ENCODE data around the gene COL5A3. TPM values are rescaled to one million over a fixed set of nuclear protein-coding genes. Genes with fewer than 3 reads are reported as not detected.

Gene COL5A3
- total RNA-seq, 2 donors from 2014 or later: 2.0 to 12.7 TPM

DNA sequence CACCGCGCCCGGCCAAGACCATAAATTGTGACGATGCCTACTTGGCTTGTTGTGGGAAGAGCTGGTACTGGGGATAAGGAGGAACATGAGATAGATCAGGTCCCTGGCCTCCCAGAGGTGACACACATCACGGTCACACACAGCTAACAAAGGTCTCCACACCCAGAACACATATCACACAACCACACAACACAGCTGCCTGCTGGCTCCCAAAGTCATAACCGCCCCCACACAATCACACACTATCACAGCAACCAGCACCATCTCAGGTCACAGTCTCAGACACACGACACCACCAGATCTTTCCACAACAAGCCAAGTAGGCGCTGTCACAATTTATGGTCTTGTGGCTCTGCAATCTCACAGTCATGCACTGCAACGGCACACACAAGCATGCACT is 5.7 kb downstream of the COL5A3 start:
- Histone ChIP-seq H3K36me3 (no peaks in the 10 kb centered on the region), H3K4me1 (replicated peaks) (no peaks in the 10 kb centered on the region), H3K9me3 (no peaks in the 10 kb centered on the region), H3K27ac (no peak overlapping the region), H3K27me3 (replicated peaks; ENCODE audit: insufficient read depth) (peaks cover 5% of the 10 kb centered on the region), H3K4me3 (no peak overlapping the region)
- intact Hi-C loops (cut with DNase I): no loop called here
- 70% methylated on average over 9 of the region's 9 CpGs for WGBS
- TF ChIP-seq, protein P1, sequence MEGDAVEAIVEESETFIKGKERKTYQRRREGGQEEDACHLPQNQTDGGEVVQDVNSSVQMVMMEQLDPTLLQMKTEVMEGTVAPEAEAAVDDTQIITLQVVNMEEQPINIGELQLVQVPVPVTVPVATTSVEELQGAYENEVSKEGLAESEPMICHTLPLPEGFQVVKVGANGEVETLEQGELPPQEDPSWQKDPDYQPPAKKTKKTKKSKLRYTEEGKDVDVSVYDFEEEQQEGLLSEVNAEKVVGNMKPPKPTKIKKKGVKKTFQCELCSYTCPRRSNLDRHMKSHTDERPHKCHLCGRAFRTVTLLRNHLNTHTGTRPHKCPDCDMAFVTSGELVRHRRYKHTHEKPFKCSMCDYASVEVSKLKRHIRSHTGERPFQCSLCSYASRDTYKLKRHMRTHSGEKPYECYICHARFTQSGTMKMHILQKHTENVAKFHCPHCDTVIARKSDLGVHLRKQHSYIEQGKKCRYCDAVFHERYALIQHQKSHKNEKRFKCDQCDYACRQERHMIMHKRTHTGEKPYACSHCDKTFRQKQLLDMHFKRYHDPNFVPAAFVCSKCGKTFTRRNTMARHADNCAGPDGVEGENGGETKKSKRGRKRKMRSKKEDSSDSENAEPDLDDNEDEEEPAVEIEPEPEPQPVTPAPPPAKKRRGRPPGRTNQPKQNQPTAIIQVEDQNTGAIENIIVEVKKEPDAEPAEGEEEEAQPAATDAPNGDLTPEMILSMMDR (IDR thresholded peaks at IDR 0.05): no peak
- TF ChIP-seq POLR2AphosphoS5 (IDR thresholded peaks at IDR 0.05): no peak
- TF ChIP-seq POLR2A (IDR thresholded peaks at IDR 0.05): no peak
- no peak for DNase-seq (ENCODE audit: low spot score)

DNA sequence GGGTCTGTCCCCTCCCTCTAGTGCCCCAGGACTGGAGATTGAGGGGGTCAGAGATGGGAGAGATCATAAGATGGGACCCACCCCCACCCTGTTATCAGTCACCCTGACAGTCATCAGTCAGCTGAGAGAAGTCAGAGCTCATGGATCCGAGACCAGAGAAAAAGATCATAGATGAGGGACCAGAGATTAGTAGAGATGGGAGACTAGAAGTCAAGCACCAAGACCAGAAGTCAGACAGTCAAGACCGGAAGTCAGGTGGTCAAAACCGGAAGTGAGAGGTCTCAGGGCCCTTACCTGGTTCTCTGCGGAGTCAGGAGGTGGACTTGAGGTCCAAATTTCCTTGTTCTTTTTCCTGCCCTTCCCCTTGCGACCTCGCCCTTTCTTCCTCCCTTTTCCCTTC is 7.0 kb downstream of the COL5A3 start:
- TF ChIP-seq POLR2A (IDR thresholded peaks at IDR 0.05): no peak
- TF ChIP-seq, protein P1 (IDR thresholded peaks at IDR 0.05): no peak
- no peak for TF ChIP-seq POLR2AphosphoS5 (IDR thresholded peaks at IDR 0.05)
- no peak overlapping the region for H3K27ac ChIP-seq
- no peaks in the 10 kb centered on the region for H3K4me1 ChIP-seq (replicated peaks)
- intact Hi-C loops (cut with DNase I): no loop called here
- no peak overlapping the region for H3K4me3 ChIP-seq
- no peaks in the 10 kb centered on the region for H3K9me3 ChIP-seq
- no peak for DNase-seq (ENCODE audit: low spot score)
- H3K27me3 ChIP-seq (replicated peaks; ENCODE audit: insufficient read depth): no peaks in the 10 kb centered on the region
- H3K36me3 ChIP-seq: no peaks in the 10 kb centered on the region
- WGBS: 80% methylated on average over 6 of the region's 6 CpGs

DNA sequence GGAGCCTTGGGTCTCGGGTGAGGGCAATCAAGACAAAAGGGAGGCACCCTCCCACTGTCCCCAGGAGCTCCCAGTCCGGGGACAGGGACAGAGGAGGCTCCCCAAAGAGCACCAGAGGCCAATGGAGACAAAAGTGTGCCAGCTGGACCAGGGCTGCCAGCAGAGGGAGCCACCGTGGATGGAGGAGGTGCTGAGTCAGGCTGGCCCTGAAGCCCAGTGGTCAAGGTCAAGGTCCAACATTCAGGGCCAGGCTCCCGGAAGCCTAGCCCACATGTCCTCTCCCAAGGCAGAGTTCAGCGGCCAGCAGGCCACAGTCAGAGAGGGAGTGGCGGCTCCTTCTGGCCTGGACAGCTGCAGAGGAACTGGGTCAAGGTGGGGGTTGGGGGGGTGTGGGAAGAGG is 8.4 kb downstream of the COL5A3 start:
- H3K9me3 ChIP-seq: no peaks in the 10 kb centered on the region
- no peak overlapping the region for H3K4me3 ChIP-seq
- no peaks in the 10 kb centered on the region for H3K36me3 ChIP-seq
- TF ChIP-seq POLR2AphosphoS5 (IDR thresholded peaks at IDR 0.05) (no peak), POLR2A (IDR thresholded peaks at IDR 0.05) (no peak)
- TF ChIP-seq, protein P1 (IDR thresholded peaks at IDR 0.05): no peak
- no peak for DNase-seq (ENCODE audit: low spot score)
- H3K4me1 ChIP-seq (replicated peaks): no peaks in the 10 kb centered on the region
- no peak overlapping the region for H3K27ac ChIP-seq
- intact Hi-C loops (cut with DNase I): no loop called here
- H3K27me3 ChIP-seq (replicated peaks; ENCODE audit: insufficient read depth): no peaks in the 10 kb centered on the region
- WGBS: 77% methylated on average over 5 of the region's 6 CpGs

DNA sequence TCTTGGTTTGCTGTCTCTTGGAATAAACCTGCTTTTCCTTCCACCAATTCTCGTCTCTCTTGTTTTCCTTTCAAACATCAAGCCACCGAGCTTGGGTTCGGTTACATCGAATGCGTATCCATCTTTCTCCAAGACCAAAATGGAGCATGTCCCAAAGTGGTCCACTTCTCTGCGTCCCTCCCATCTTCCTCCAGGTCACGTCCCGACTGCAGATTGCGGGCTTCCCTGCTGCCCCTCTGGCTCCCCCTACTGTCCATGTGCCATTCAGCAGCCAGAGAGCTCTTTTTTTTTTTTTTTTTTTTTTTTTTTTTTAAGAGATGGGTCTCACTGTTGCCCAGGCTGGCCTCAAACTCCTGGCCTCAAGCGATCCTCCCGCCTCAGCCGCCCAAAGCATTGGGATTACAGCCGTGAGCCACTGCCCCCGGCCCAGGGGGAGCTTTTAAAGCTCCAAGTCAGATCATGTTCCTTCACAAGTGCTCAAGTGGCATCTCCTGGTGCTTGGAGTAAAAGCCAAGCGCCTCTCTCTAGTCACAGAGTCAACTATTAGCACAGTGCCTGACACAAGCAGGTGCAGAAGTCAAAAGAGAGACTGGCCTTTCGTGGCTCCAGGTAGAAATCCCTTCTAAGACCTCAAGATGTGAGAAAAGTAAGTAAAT is 10.0 kb downstream of the COL5A3 start:
- no peak for TF ChIP-seq POLR2AphosphoS5 (IDR thresholded peaks at IDR 0.05)
- TF ChIP-seq, protein P1 (IDR thresholded peaks at IDR 0.05): peak; percentile 35 to 52 (median 39)
- TF ChIP-seq POLR2A (IDR thresholded peaks at IDR 0.05): no peak
- no peaks in the 10 kb centered on the region for H3K4me1 ChIP-seq (replicated peaks)
- no peak overlapping the region for H3K27ac ChIP-seq
- no peak overlapping the region for H3K4me3 ChIP-seq
- H3K27me3 ChIP-seq (replicated peaks; ENCODE audit: insufficient read depth): no peaks in the 10 kb centered on the region
- intact Hi-C loops (cut with DNase I): no loop called here
- H3K9me3 ChIP-seq: no peaks in the 10 kb centered on the region
- 16% methylated on average over 13 of the region's 16 CpGs for WGBS
- no peaks in the 10 kb centered on the region for H3K36me3 ChIP-seq
- peak; percentile 54 for DNase-seq (ENCODE audit: low spot score)

DNA sequence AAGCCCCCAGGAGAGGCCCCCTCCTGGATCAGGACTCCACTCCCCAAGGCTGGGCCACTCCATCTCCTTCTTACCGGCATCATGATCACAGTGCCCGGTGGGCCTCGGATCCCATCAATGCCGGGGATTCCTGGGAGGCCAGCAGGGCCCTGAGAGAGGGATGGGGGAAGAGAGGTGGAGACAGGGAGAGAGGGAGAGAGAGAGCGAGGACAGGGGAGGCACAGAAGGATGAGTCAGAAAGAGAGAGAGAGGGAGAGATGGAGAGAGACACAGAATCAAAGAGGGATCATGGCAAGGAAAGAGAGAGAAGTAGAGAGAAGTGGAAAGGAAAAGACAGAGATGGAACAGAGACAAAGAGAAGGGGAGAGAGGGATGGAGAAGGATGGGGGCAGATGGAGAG is 13.8 kb downstream of the COL5A3 start:
- WGBS: 58% methylated on average over 5 of the region's 5 CpGs
- DNase-seq (ENCODE audit: low spot score): no peak
- intact Hi-C loops (cut with DNase I): no loop called here
- Histone ChIP-seq H3K4me1 (replicated peaks) (no peaks in the 10 kb centered on the region), H3K36me3 (no peaks in the 10 kb centered on the region), H3K4me3 (no peak overlapping the region), H3K27me3 (replicated peaks; ENCODE audit: insufficient read depth) (no peaks in the 10 kb centered on the region), H3K9me3 (no peaks in the 10 kb centered on the region), H3K27ac (no peak overlapping the region)
- TF ChIP-seq POLR2AphosphoS5 (IDR thresholded peaks at IDR 0.05) (no peak), POLR2A (IDR thresholded peaks at IDR 0.05) (no peak)
- TF ChIP-seq, protein P1 (IDR thresholded peaks at IDR 0.05): no peak

Data from prostate gland (tissue), 2 donors.